GM12864 (cell line): ENCODE data around the gene PMM2.

ENCODE experiments used
- DNase-seq: peaks from one replicate; pipeline ENCODE4 v3.0.0-alpha.2; 2011; ENCODE audit warnings: low read depth
- H3K4me3 ChIP-seq: 2 replicates; pipeline ENCODE4 v1.5.1; 2011; ENCODE audit warnings: mild to moderate bottlenecking, low read depth, low read length, control low read depth
- CTCF ChIP-seq: IDR thresholded peaks from 2 replicates; pipeline ENCODE4 v1.5.1; 2011; ENCODE audit warnings: low read depth, mild to moderate bottlenecking, moderate library complexity, low read length, control low read depth, inconsistent platforms; ENCODE audit errors: missing control alignments

PMM2 gene

GRCh38 chr16:8858994-8859912, 61.6 kb downstream of the PMM2 start:
- H3K4me3 ChIP-seq = no peak overlapping the region
- no peak for DNase-seq
- no peak for TF ChIP-seq CTCF

GRCh38 chr16:8859913-8860881, 62.6 kb downstream of the PMM2 start:
- TF ChIP-seq CTCF = no peak
- no peak overlapping the region for H3K4me3 ChIP-seq
- no peak for DNase-seq

- TF ChIP-seq CTCF = no peak
- no peak overlapping the region for H3K4me3 ChIP-seq
- no peak for DNase-seq
Measured at GRCh38 chr16:8861563-8862308, 64.1 kb downstream of the PMM2 start.

- TF ChIP-seq CTCF = no peak
- no peak for DNase-seq
- H3K4me3 ChIP-seq = no peak overlapping the region
Measured at GRCh38 chr16:8862309-8863130, 64.9 kb downstream of the PMM2 start.

- no peak overlapping the region for H3K4me3 ChIP-seq
- TF ChIP-seq CTCF = no peak
- no peak for DNase-seq
Measured at GRCh38 chr16:8863594-8864424, 66.2 kb downstream of the PMM2 start.
